ENCODE results near the gene DIAPH1. TPM values are rescaled to one million over a fixed set of nuclear protein-coding genes. Genes with fewer than 3 reads are reported as not detected.

DIAPH1 gene
- total RNA-seq, 1 donor from 2014 or later = 44.1 TPM

DNA sequence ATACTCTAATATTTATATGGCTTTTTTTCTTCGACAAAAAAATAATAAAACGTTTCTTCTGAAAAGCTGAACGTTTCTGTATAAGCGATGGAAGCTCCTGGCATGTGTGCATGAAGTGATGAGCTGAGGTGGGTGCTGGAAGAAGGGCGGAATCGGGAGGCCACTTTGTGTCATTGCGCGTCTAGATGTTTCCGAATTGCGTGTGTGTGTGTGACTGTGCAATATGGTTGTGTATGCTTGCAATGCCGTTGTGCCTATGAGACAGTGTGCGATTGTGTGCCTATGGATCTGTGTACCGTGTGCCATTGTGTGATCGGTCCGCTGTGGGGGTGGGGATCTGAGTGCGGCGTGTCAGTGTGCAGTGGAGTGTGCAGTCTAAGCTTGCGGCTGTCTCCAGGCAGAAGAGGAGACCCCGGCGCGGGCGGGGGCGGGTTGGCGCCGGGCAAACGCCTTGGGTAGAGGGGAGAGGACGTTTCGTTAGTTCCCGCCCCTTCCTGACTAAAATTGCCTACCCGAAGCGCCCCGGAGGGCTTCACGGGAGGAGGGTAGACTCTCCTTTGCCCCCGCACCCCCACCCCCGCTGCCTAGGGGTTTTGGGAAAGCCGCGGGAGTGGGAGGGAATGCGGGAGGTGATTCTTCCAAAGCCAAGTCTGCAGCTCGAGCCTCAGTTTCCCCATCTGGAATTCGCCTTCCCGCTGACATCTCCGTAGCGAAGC lies 105.7 kb downstream of the DIAPH1 start:
- Mint-ChIP-seq H3K36me3 (ENCODE audit: low read depth) (peaks cover 9% of the 10 kb centered on the region), H3K9me3 (ENCODE audit: low read depth) (no peaks in the 10 kb centered on the region), H3K27ac (ENCODE audit: unreplicated experiment) (peak overlapping the region; percentile 98), H3K4me1 (ENCODE audit: low read depth) (peaks cover 86% of the 10 kb centered on the region), H3K4me3 (ENCODE audit: unreplicated experiment) (peak overlapping the region; percentile 73), H3K27me3 (ENCODE audit: low read depth) (no peaks in the 10 kb centered on the region)
- no peak for DNase-seq (ENCODE audit: low spot score)
- TF ChIP-seq, protein P1, sequence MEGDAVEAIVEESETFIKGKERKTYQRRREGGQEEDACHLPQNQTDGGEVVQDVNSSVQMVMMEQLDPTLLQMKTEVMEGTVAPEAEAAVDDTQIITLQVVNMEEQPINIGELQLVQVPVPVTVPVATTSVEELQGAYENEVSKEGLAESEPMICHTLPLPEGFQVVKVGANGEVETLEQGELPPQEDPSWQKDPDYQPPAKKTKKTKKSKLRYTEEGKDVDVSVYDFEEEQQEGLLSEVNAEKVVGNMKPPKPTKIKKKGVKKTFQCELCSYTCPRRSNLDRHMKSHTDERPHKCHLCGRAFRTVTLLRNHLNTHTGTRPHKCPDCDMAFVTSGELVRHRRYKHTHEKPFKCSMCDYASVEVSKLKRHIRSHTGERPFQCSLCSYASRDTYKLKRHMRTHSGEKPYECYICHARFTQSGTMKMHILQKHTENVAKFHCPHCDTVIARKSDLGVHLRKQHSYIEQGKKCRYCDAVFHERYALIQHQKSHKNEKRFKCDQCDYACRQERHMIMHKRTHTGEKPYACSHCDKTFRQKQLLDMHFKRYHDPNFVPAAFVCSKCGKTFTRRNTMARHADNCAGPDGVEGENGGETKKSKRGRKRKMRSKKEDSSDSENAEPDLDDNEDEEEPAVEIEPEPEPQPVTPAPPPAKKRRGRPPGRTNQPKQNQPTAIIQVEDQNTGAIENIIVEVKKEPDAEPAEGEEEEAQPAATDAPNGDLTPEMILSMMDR (IDR thresholded peaks at IDR 0.05) = no peak

DNA sequence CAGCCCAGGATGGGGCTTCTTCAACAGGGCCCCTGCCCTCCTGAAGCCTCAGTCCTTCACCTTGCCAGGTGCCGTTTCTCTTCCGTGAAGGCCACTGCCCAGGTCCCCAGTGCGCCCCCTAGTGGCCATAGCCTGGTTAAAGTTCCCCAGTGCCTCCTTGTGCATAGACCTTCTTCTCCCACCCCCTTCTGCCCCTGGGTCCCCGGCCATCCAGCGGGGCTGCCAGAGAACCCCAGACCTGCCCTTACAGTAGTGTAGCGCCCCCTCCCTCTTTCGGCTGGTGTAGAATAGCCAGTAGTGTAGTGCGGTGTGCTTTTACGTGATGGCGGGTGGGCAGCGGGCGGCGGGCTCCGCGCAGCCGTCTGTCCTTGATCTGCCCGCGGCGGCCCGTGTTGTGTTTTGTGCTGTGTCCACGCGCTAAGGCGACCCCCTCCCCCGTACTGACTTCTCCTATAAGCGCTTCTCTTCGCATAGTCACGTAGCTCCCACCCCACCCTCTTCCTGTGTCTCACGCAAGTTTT lies 106.3 kb downstream of the DIAPH1 start:
- Mint-ChIP-seq H3K27ac (ENCODE audit: unreplicated experiment) (peak overlapping the region; percentile 98), H3K36me3 (ENCODE audit: low read depth) (peaks cover 8% of the 10 kb centered on the region), H3K9me3 (ENCODE audit: low read depth) (no peaks in the 10 kb centered on the region), H3K27me3 (ENCODE audit: low read depth) (no peaks in the 10 kb centered on the region), H3K4me3 (ENCODE audit: unreplicated experiment) (peak overlapping the region; percentile 73), H3K4me1 (ENCODE audit: low read depth) (peaks cover 86% of the 10 kb centered on the region)
- no peak for DNase-seq (ENCODE audit: low spot score)
- TF ChIP-seq, protein P1 (IDR thresholded peaks at IDR 0.05) = peak; percentile 90

DNA sequence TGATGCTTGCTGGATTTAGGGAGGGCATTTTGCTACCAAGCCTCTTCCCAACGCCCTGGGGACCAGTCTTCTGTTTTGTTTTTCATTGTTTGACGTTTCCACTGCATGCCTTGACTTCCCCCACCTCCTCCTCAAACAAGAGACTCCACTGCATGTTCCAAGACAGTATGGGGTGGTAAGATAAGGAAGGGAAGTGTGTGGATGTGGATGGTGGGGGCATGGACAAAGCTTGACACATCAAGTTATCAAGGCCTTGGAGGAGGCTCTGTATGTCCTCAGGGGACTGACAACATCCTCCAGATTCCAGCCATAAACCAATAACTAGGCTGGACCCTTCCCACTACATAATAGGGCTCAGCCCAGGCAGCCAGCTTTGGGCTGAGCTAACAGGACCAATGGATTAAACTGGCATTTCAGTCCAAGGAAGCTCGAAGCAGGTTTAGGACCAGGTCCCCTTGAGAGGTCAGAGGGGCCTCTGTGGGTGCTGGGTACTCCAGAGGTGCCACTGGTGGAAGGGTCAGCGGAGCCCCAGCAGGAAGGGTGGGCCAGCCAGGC lies 107.0 kb downstream of the DIAPH1 start:
- H3K9me3 Mint-ChIP-seq (ENCODE audit: low read depth) = no peaks in the 10 kb centered on the region

GRCh38 chr5:141510850-141511601 lies 107.8 kb downstream of the DIAPH1 start:
- TF ChIP-seq, protein P1 (IDR thresholded peaks at IDR 0.05) = no peak
- H3K27me3 Mint-ChIP-seq (ENCODE audit: low read depth) = no peaks in the 10 kb centered on the region
- DNase-seq (ENCODE audit: low spot score) = no peak
- H3K27ac Mint-ChIP-seq (ENCODE audit: unreplicated experiment) = peak overlapping the region; percentile 100
- H3K4me3 Mint-ChIP-seq (ENCODE audit: unreplicated experiment) = no peak overlapping the region
- peaks cover 6% of the 10 kb centered on the region for H3K36me3 Mint-ChIP-seq (ENCODE audit: low read depth)
- H3K9me3 Mint-ChIP-seq (ENCODE audit: low read depth) = no peaks in the 10 kb centered on the region
- H3K4me1 Mint-ChIP-seq (ENCODE audit: low read depth) = peaks cover 83% of the 10 kb centered on the region

More for the DNA sequence above, 107.0 kb downstream of the DIAPH1 start:
- Mint-ChIP-seq H3K36me3 (ENCODE audit: low read depth) (peaks cover 8% of the 10 kb centered on the region), H3K4me1 (ENCODE audit: low read depth) (peaks cover 86% of the 10 kb centered on the region), H3K27ac (ENCODE audit: unreplicated experiment) (peak overlapping the region; percentile 98), H3K27me3 (ENCODE audit: low read depth) (no peaks in the 10 kb centered on the region), H3K4me3 (ENCODE audit: unreplicated experiment) (no peak overlapping the region)
- TF ChIP-seq, protein P1 (IDR thresholded peaks at IDR 0.05) = no peak
- DNase-seq (ENCODE audit: low spot score) = no peak

DNA sequence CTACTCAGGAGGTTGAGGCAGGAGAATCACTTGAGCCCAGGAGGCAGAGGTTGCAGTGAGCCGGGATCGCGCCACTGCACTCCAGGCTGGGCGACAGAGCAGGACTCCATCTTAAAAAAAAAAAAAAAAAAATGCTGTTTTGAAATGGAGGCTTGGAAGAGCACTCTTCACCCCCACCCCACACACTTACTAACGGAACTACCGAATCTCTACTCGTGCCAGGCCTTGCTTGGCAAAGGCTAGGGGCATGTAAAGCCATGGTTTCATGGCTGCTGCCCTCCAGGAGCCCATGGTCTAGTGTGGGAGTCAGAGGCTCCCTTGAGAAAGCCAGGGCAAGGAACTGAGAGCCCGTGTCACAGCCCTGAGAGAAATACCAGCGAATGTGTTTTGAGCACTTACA lies 108.6 kb downstream of the DIAPH1 start:
- Mint-ChIP-seq H3K27ac (ENCODE audit: unreplicated experiment) (peak overlapping the region; percentile 100), H3K4me3 (ENCODE audit: unreplicated experiment) (no peak overlapping the region), H3K27me3 (ENCODE audit: low read depth) (no peaks in the 10 kb centered on the region), H3K4me1 (ENCODE audit: low read depth) (peaks cover 75% of the 10 kb centered on the region), H3K9me3 (ENCODE audit: low read depth) (no peaks in the 10 kb centered on the region), H3K36me3 (ENCODE audit: low read depth) (peaks cover 6% of the 10 kb centered on the region)
- TF ChIP-seq, protein P1 (IDR thresholded peaks at IDR 0.05) = no peak
- DNase-seq (ENCODE audit: low spot score) = no peak
